ENCODE data around the gene GH2.
"Not testable (repeated sequence)": the region's sequence is repeated elsewhere in the genome, so short reads cannot be mapped to it uniquely, and the experiment has no call there.

- TF ChIP-seq CTCF (conservative IDR thresholded peaks at IDR 0.05; ENCODE audit: low read depth in 2 of 2), result peak in 1 of 2 experiments; percentile 6; a peak in 1 of 4 replicates
- TF ChIP-seq REST (IDR thresholded peaks at IDR 0.05; ENCODE audit: unreplicated experiment); EZH2phosphoT487 (IDR thresholded peaks at IDR 0.05; ENCODE audit: unreplicated experiment); POLR2AphosphoS5 (IDR thresholded peaks at IDR 0.05; ENCODE audit: low read depth); NANOG (IDR thresholded peaks at IDR 0.05; ENCODE audit: borderline replicate concordance); EZH2 (IDR thresholded peaks at IDR 0.05; ENCODE audit: low read depth, unreplicated experiment); JUNB (IDR thresholded peaks at IDR 0.05; ENCODE audit: unreplicated experiment): not testable (repeated sequence)
Observed at GRCh38 chr17:63896524-63897354, 15.0 kb upstream of the GH2 start, which contains the start of gene CSH1.

All from GM23338 (cell line).